HG03439 (cell line): ENCODE data around the gene EIF3K.

Source experiments
- ATAC-seq: cut with Tn5 transposase; IDR thresholded peaks from one replicate; pipeline ENCODE4 v1.9.1; 2021; ENCODE audit warnings: mild to moderate bottlenecking, moderate library complexity; ENCODE audit not compliant: unreplicated experiment

Gene EIF3K

GRCh38 chr19:38665219-38665931, 46.4 kb downstream of the EIF3K start:
- no peak for ATAC-seq

GRCh38 chr19:38665950-38666662, 47.1 kb downstream of the EIF3K start:
- ATAC-seq, result no peak

GRCh38 chr19:38666663-38667511, 47.9 kb downstream of the EIF3K start:
- ATAC-seq, result peak; percentile 55

- ATAC-seq, result no peak
These were observed 48.7 kb downstream of the EIF3K start for GRCh38 chr19:38667661-38668171.

- no peak for ATAC-seq
These were observed 50.6 kb downstream of the EIF3K start for GRCh38 chr19:38669552-38669951.

- no peak for ATAC-seq
These were observed 52.0 kb downstream of the EIF3K start for GRCh38 chr19:38670921-38671398.

- ATAC-seq, result no peak
These were observed 52.7 kb downstream of the EIF3K start for GRCh38 chr19:38671654-38672053.

GRCh38 chr19:38673030-38673429, 54.0 kb downstream of the EIF3K start:
- ATAC-seq, result no peak

GRCh38 chr19:38674388-38675171, 55.6 kb downstream of the EIF3K start:
- ATAC-seq, result no peak

- no peak for ATAC-seq
These were observed 56.6 kb downstream of the EIF3K start for GRCh38 chr19:38675611-38676010.

- ATAC-seq, result no peak
These were observed 57.3 kb downstream of the EIF3K start for GRCh38 chr19:38676023-38676877.

GRCh38 chr19:38676878-38677646, 58.1 kb downstream of the EIF3K start:
- ATAC-seq, result no peak

- ATAC-seq, result no peak
These were observed 59.4 kb downstream of the EIF3K start for GRCh38 chr19:38678217-38678890.

- ATAC-seq, result no peak
These were observed 60.0 kb downstream of the EIF3K start for GRCh38 chr19:38678891-38679494.

GRCh38 chr19:38679839-38680238, 60.9 kb downstream of the EIF3K start:
- ATAC-seq, result no peak

- ATAC-seq, result no peak
These were observed 63.3 kb downstream of the EIF3K start for GRCh38 chr19:38682195-38682867.

- ATAC-seq, result no peak
These were observed 63.9 kb downstream of the EIF3K start for GRCh38 chr19:38682872-38683392.
